Right lobe of liver (tissue), 4 donors: ENCODE measurements around the gene SUN3.

ENCODE experiments used
- CTCF ChIP-seq, 4 donors: fragments of 200-600 bp in 3 of 4; fragments of 450-650 bp in 1 of 4; IDR thresholded peaks; one replicate each; pipeline versions ENCODE4 v1.5.1 to v1.8.0; 2016 to 2022; ENCODE audit warnings: antibody characterized with exemption in 4 of 4, mild to moderate bottlenecking in 2 of 4
- POLR2A ChIP-seq: fragments of 450-650 bp; IDR thresholded peaks from one replicate; pipeline ENCODE4 v1.6.1; 2017; ENCODE audit warnings: antibody characterized with exemption, mild to moderate bottlenecking
- donor health status: DM: no; HTN: no; CAD: no.
- donor health status: DM: no; HTN: no; CAD: no.
- donor health status: DM: no; HTN: yes; CAD: no.

GRCh38 chr7:47990592-47990991, 38.3 kb downstream of the SUN3 start:
- no peak for TF ChIP-seq POLR2A
- TF ChIP-seq CTCF (IDR thresholded peaks at IDR 0.05): no peak
